H1 (cell line): ENCODE measurements around the gene KRT10. TPM values are rescaled to one million over a fixed set of nuclear protein-coding genes. Genes with fewer than 3 reads are reported as not detected.

ENCODE experiments used
- CTCF ChIA-PET: fragments of 300-600 bp; sonication (Branson Sonifier 250); formaldehyde crosslinking; loops from one replicate; lab custom pipeline; 2021; ENCODE audit not compliant: partially characterized antibody; lab: Charles Lee
- POLR2A ChIA-PET: fragments of 300-600 bp; sonication (Branson Sonifier 250); formaldehyde crosslinking; loops from one replicate; lab custom pipeline; 2021; ENCODE audit warnings: inconsistent platforms; ENCODE audit not compliant: partially characterized antibody; lab: Charles Lee
- DNase-seq, 2 experiments: peaks; one replicate each; pipeline versions ENCODE4 v3.0.0 to v3.0.0-alpha.2; 2010 to 2022; ENCODE audit warnings: low spot score in 2 of 2, low read depth in 1 of 2, mixed read lengths in 1 of 2
- FAIRE-seq: peaks from 2 replicates; lab custom pipeline; 2011; peaks lifted over from hg19 to GRCh38; lab: Jason Lieb, UNC
- H2AFZ ChIP-seq: 2 replicates; pipeline ENCODE4 v1.8.1; 2012; ENCODE audit warnings: low read length, inconsistent platforms
- H2AK5ac ChIP-seq: 2 replicates; pipeline ENCODE4 v1.6.1; 2013; ENCODE audit warnings: low read depth, low read length
- H2BK120ac ChIP-seq: replicated peaks from 2 replicates; pipeline ENCODE3; 2013; ENCODE audit warnings: low read depth, low read length, inconsistent platforms
- H2BK12ac ChIP-seq: 2 replicates; pipeline ENCODE4 v1.6.1; 2013; ENCODE audit warnings: low read depth, low read length
- H2BK15ac ChIP-seq: 2 replicates; pipeline ENCODE4 v1.6.1; 2013; ENCODE audit warnings: low read length
- H2BK20ac ChIP-seq: 2 replicates; pipeline ENCODE4 v1.6.1; 2013; ENCODE audit warnings: low read length
- H2BK5ac ChIP-seq: 2 replicates; pipeline ENCODE4 v1.6.1; 2013; ENCODE audit warnings: low read depth, low read length
- H3K14ac ChIP-seq: 2 replicates; pipeline ENCODE4 v1.6.1; 2013; ENCODE audit warnings: inconsistent platforms; ENCODE audit not compliant: insufficient read length
- H3K18ac ChIP-seq: 2 replicates; pipeline ENCODE4 v1.6.1; 2013; ENCODE audit warnings: low read length; ENCODE audit errors: extremely low read depth
- H3K23ac ChIP-seq: 2 replicates; pipeline ENCODE4 v1.6.1; 2013; ENCODE audit warnings: inconsistent platforms; ENCODE audit not compliant: insufficient read length
- H3K23me2 ChIP-seq: 2 replicates; pipeline ENCODE4 v1.6.1; 2013; ENCODE audit warnings: low read depth, low read length
- H3K27ac ChIP-seq: 2 replicates; pipeline ENCODE4 v1.6.1; 2011; ENCODE audit warnings: low read depth, low read length, inconsistent platforms
- H3K27me3 ChIP-seq, 4 experiments: replicated peaks in 1 of 4; 1 replicate in 1 of 4; 2 replicates in 3 of 4; pipeline versions ENCODE4 v1.6.1 to v1.8.1; 2011 to 2013; ENCODE audit warnings: low read length in 3 of 4, mild to moderate bottlenecking in 3 of 4, inconsistent platforms in 2 of 4, mixed read lengths in 2 of 4, moderate library complexity in 1 of 4; ENCODE audit not compliant: control insufficient read depth in 3 of 4, insufficient read depth in 3 of 4; ENCODE audit errors: extremely low read depth in 1 of 4
- H3K36me3 ChIP-seq, 4 experiments: 2 replicates each; pipeline versions ENCODE4 v1.6.1 to v1.8.1; 2011 to 2013; ENCODE audit warnings: mild to moderate bottlenecking in 4 of 4, low read length in 3 of 4, moderate library complexity in 2 of 4, control low read depth in 1 of 4, inconsistent platforms in 1 of 4; ENCODE audit not compliant: insufficient read depth in 4 of 4, control insufficient read depth in 2 of 4
- H3K4ac ChIP-seq: replicated peaks from 2 replicates; pipeline ENCODE3; 2013; ENCODE audit warnings: low read length, low read depth, mixed read lengths, inconsistent platforms; ENCODE audit not compliant: insufficient read length
- H3K4me1 ChIP-seq, 4 experiments: replicated peaks in 1 of 4; 1 replicate in 1 of 4; 2 replicates in 3 of 4; pipeline versions ENCODE4 v1.6.1 to v1.8.1; 2011 to 2013; ENCODE audit warnings: low read length in 3 of 4, inconsistent platforms in 2 of 4, mixed read lengths in 1 of 4; ENCODE audit not compliant: insufficient read depth in 4 of 4, control insufficient read depth in 3 of 4
- H3K4me2 ChIP-seq, 2 experiments: 2 replicates each; pipeline versions ENCODE4 v1.6.1 to v1.8.1; 2011 to 2013; ENCODE audit warnings: low read depth in 2 of 2, low read length in 2 of 2, control low read depth in 1 of 2, inconsistent platforms in 1 of 2, mild to moderate bottlenecking in 1 of 2; ENCODE audit not compliant: insufficient read depth in 1 of 2
- H3K4me3 ChIP-seq, 4 experiments: fragments of 200-600, 300-600 bp in 1 of 4; sonication (generic), shearing (Covaris generic), sonication (Bioruptor Twin) in 1 of 4; 2 replicates each; pipeline versions ENCODE4 v1.5.1 to v1.8.1; 2011 to 2016; ENCODE audit warnings: low read length in 4 of 4, low read depth in 3 of 4, control low read depth in 2 of 4, inconsistent platforms in 2 of 4, mild to moderate bottlenecking in 2 of 4, mixed read lengths in 1 of 4, moderate library complexity in 1 of 4; ENCODE audit not compliant: insufficient read depth in 2 of 4; ENCODE audit errors: extremely low read depth in 1 of 4
- H3K56ac ChIP-seq: replicated peaks from 2 replicates; pipeline ENCODE3; 2013; ENCODE audit warnings: low read depth, mild to moderate bottlenecking, mixed read lengths, low read length, inconsistent platforms; ENCODE audit not compliant: insufficient read length
- H3K79me1 ChIP-seq: 2 replicates; pipeline ENCODE4 v1.6.1; 2013; ENCODE audit warnings: low read depth, low read length, control low read depth
- H3K79me2 ChIP-seq, 2 experiments: 2 replicates each; pipeline versions ENCODE4 v1.6.1 to v1.8.1; 2012 to 2013; ENCODE audit warnings: low read length in 2 of 2, mild to moderate bottlenecking in 2 of 2, inconsistent platforms in 1 of 2; ENCODE audit not compliant: insufficient read depth in 2 of 2, control insufficient read depth in 1 of 2
- H3K9ac ChIP-seq, 4 experiments: replicated peaks in 1 of 4; 1 replicate in 1 of 4; 2 replicates in 3 of 4; pipeline versions ENCODE4 v1.6.1 to v1.8.1; 2011 to 2013; ENCODE audit warnings: low read depth in 3 of 4, low read length in 3 of 4, control low read depth in 2 of 4, mild to moderate bottlenecking in 2 of 4, moderate library complexity in 2 of 4, inconsistent platforms in 1 of 4; ENCODE audit errors: extremely low read depth in 1 of 4
- H3K9me3 ChIP-seq, 2 experiments: 2 replicates each; pipeline versions ENCODE4 v1.6.1 to v1.8.1; 2012 to 2013; ENCODE audit warnings: mild to moderate bottlenecking in 2 of 2, moderate library complexity in 2 of 2, control low read depth in 1 of 2, inconsistent platforms in 1 of 2, low read depth in 1 of 2, low read length in 1 of 2, mixed read lengths in 1 of 2; ENCODE audit not compliant: insufficient read depth in 2 of 2
- H4K20me1 ChIP-seq, 2 experiments: replicated peaks in 1 of 2; 2 replicates each; pipeline versions ENCODE3 to v1.8.1; 2011 to 2013; ENCODE audit warnings: inconsistent platforms in 2 of 2, low read length in 2 of 2, mild to moderate bottlenecking in 1 of 2; ENCODE audit not compliant: insufficient read depth in 2 of 2, control insufficient read depth in 1 of 2
- H4K5ac ChIP-seq: 2 replicates; pipeline ENCODE4 v1.6.1; 2013; ENCODE audit warnings: low read length, low read depth, mixed read lengths, inconsistent platforms; ENCODE audit not compliant: insufficient read length
- H4K8ac ChIP-seq: 2 replicates; pipeline ENCODE4 v1.8.0; 2013; ENCODE audit warnings: mild to moderate bottlenecking, moderate library complexity, low read length, inconsistent platforms; ENCODE audit not compliant: insufficient read depth; ENCODE audit errors: extremely low read depth
- H4K91ac ChIP-seq: replicated peaks from 2 replicates; pipeline ENCODE3; 2013; ENCODE audit warnings: low read length, mixed read lengths, inconsistent platforms; ENCODE audit not compliant: insufficient read length
- BACH1 ChIP-seq: IDR thresholded peaks from 2 replicates; pipeline ENCODE4 v1.6.1; 2012; ENCODE audit warnings: low read length, improper control_type of control experiment
- CHD1 ChIP-seq: IDR thresholded peaks from 2 replicates; pipeline ENCODE4 v1.6.1; 2012; ENCODE audit warnings: low read depth, low read length, improper control_type of control experiment
- CTBP2 ChIP-seq: IDR thresholded peaks from 2 replicates; pipeline ENCODE4 v1.7.0; 2011; ENCODE audit warnings: borderline replicate concordance, mild to moderate bottlenecking, moderate library complexity, mixed read lengths, low read length; ENCODE audit not compliant: insufficient read depth, insufficient read length
- FOSL1 ChIP-seq: IDR thresholded peaks from 2 replicates; pipeline ENCODE4 v1.6.1; 2011; ENCODE audit warnings: mild to moderate bottlenecking, low read depth, low read length, moderate library complexity; ENCODE audit not compliant: insufficient read depth
- HDAC2 ChIP-seq, 2 experiments: fragments of 300-600 bp in 1 of 2; sonication (generic) in 1 of 2; IDR thresholded peaks; 2 replicates each; pipeline ENCODE4 v1.6.1; 2011 to 2012; ENCODE audit warnings: low read depth in 2 of 2, low read length in 2 of 2, mild to moderate bottlenecking in 2 of 2, moderate library complexity in 2 of 2, borderline replicate concordance in 1 of 2, inconsistent platforms in 1 of 2
- POU5F1 ChIP-seq: IDR thresholded peaks from 2 replicates; pipeline ENCODE4 v1.6.1; 2011; ENCODE audit warnings: low read depth, mild to moderate bottlenecking, low read length, moderate library complexity
- SP2 ChIP-seq: IDR thresholded peaks from 2 replicates; pipeline ENCODE4 v1.6.1; 2012; ENCODE audit warnings: mild to moderate bottlenecking, low read length, inconsistent platforms
- SRF ChIP-seq: IDR thresholded peaks from 2 replicates; pipeline ENCODE4 v1.6.1; 2011; ENCODE audit warnings: mild to moderate bottlenecking, low read depth, low read length, moderate library complexity
- TAF1 ChIP-seq: IDR thresholded peaks from 2 replicates; pipeline ENCODE4 v1.6.1; 2011; ENCODE audit warnings: mild to moderate bottlenecking, low read depth, low read length
- ZNF274 ChIP-seq: IDR thresholded peaks from 2 replicates; pipeline ENCODE4 v1.7.0; 2012; ENCODE audit warnings: low read length, borderline replicate concordance; ENCODE audit errors: extremely low read depth
- WGBS, 2 experiments: shearing (Covaris generic) in 1 of 2; methylation state at CpG; one replicate each; pipeline versions ENCODE4 v1.1.6 to v1.1.7; 2013 to 2015; ENCODE audit warnings: low lambda C conversion rate in 2 of 2, mixed read lengths in 2 of 2, inconsistent platforms in 1 of 2, low coverage in 1 of 2, missing lambda C conversion rate in 1 of 2; ENCODE audit not compliant: insufficient replicate concordance in 2 of 2, insufficient coverage in 1 of 2, insufficient read length in 1 of 2; ENCODE audit errors: extremely low coverage in 1 of 2, missing lambda C conversion rate in 1 of 2; 5-methylcytosine and 5-hydroxymethylcytosine counted together
- polyA plus RNA-seq, 7 experiments: library from polyadenylated mRNA; depleted of rRNA in 3 of 7; stranded (reverse) in 5 of 7; unstranded in 2 of 7; fragments of >200 nt in 5 of 7; fragments of 200-250 nt in 2 of 7; gene quantifications; 1 replicate in 5 of 7; 2 replicates in 1 of 7; 4 replicates in 1 of 7; pipeline versions ENCODE4 v1.2.1 to v1.2.3, GENCODE V29; 2011 to 2013; ENCODE audit warnings: missing spikeins in 2 of 7, mixed read lengths in 2 of 7
- total RNA-seq: library from RNA; stranded (reverse); fragmentation: NEBNext Ultra II Directional; extraction: Animal tissue kit (Norgen Biotek cat#: 25700); gene quantifications from 2 replicates; pipeline ENCODE4 v1.2.1, GENCODE V29; 2021
- TF ChIP-seq, protein P1 (sequence below): IDR thresholded peaks from 2 replicates; pipeline ENCODE4 v1.6.1; 2011; ENCODE audit warnings: low read length, improper control_type of control experiment
- TF ChIP-seq, protein P2 (sequence below): IDR thresholded peaks from 2 replicates; pipeline ENCODE4 v1.6.1; 2011; ENCODE audit warnings: low read depth, mild to moderate bottlenecking, low read length; ENCODE audit not compliant: insufficient read depth

KRT10 gene
- total and polyA plus RNA-seq, 2 of the 8 experiments (the other 6 are each of a cell fraction or from before 2014, with no cell fraction given) = 3.5 to 39.4 TPM

DNA sequence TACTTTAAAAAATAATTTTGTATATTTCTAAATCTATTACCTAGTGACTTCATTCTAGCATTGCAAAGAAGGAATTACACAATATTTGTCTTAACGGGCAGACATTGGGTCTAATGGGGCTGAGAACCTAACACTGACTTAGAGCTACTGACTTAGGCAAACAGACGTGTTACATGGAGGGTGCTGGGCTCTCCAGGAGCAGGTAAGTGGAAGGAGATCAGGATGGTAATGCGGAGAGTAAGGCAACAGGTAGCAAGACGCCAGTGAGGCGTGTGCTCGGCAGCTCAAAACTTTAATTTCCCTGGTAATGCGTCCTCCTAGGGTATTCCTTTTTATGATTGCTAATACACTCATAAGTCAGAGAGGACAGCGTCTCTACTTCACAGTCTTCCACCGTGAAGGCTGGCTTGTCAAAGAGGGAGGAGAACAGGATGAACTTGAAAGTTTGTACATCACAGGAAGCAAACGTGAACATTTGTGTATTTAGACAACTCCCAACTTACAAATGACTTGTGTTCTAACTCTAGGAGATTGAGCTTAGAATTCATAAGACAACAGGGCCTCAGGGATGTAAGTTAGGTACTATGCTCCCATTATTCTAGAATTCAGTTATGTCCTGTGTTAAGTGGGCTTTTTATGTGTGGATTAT lies 27.3 kb downstream of the KRT10 start:
- POLR2A ChIA-PET = no interaction called here
- Histone ChIP-seq H3K9me3 (no peaks in the 10 kb centered on the region), H4K20me1 (no peaks in the 10 kb centered on the region), H2AFZ (no peak overlapping the region), H3K14ac (no peak overlapping the region), H3K27me3 (no peaks in the 10 kb centered on the region), H3K18ac (no peak overlapping the region), H3K56ac (no peak overlapping the region), H4K5ac (no peak overlapping the region), H4K91ac (no peak overlapping the region), H4K8ac (no peak overlapping the region), H2AK5ac (no peak overlapping the region), H3K23me2 (no peaks in the 10 kb centered on the region), H3K27ac (no peak overlapping the region), H2BK12ac (no peak overlapping the region), H3K4me3 (no peak overlapping the region), H3K79me2 (no peaks in the 10 kb centered on the region), H3K4me2 (no peak overlapping the region), H2BK15ac (no peak overlapping the region), H3K9ac (no peak overlapping the region), H2BK5ac (no peak overlapping the region), H3K4ac (no peak overlapping the region), H2BK120ac (no peak overlapping the region), H2BK20ac (no peak overlapping the region), H3K79me1 (no peaks in the 10 kb centered on the region), H3K36me3 (no peaks in the 10 kb centered on the region), H3K23ac (no peak overlapping the region), H3K4me1 (no peaks in the 10 kb centered on the region)
- CTCF ChIA-PET = interaction anchor here (0.6 to 2.4 kb wide), 4 partner anchors 9 to 180 kb away, joined by 5 to 10 read pairs (median 6); no protein-coding TSS in a partner anchor
- FAIRE-seq (no peak), DNase-seq (no peak)
- 80% methylated on average over 10 of the region's 10 CpGs; no CpG with 5 or more reads in 1 of the 2 experiments for WGBS, 2 experiments
- no peak for TF ChIP-seq CTBP2
- TF ChIP-seq CHD1 = no peak
- no peak for TF ChIP-seq FOSL1
- TF ChIP-seq SRF = no peak
- no peak for TF ChIP-seq BACH1
- TF ChIP-seq SP2 = no peak
- no peak for TF ChIP-seq HDAC2 (IDR thresholded peaks at IDR 0.05; ENCODE audit: borderline replicate concordance in 1 of 2, low read depth in 2 of 2, low read length in 2 of 2)
- TF ChIP-seq, protein P1, sequence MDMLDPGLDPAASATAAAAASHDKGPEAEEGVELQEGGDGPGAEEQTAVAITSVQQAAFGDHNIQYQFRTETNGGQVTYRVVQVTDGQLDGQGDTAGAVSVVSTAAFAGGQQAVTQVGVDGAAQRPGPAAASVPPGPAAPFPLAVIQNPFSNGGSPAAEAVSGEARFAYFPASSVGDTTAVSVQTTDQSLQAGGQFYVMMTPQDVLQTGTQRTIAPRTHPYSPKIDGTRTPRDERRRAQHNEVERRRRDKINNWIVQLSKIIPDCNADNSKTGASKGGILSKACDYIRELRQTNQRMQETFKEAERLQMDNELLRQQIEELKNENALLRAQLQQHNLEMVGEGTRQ = no peak
- TF ChIP-seq TAF1 = no peak
- no peak for TF ChIP-seq ZNF274
- TF ChIP-seq, protein P2, sequence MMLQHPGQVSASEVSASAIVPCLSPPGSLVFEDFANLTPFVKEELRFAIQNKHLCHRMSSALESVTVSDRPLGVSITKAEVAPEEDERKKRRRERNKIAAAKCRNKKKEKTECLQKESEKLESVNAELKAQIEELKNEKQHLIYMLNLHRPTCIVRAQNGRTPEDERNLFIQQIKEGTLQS = no peak
- no peak for TF ChIP-seq POU5F1
